ENCODE data around the gene ASXL1.
"Not testable (repeated sequence)": the region's sequence is repeated elsewhere in the genome, so short reads cannot be mapped to it uniquely, and the experiment has no call there.

Gene ASXL1

GRCh38 chr20:32407131-32407750 is 49.1 kb downstream of the ASXL1 start:
- DNase-seq (ENCODE audit: low spot score) = not testable (repeated sequence)

- DNase-seq (ENCODE audit: low spot score) = no peak
Measured at GRCh38 chr20:32411955-32412706, 54.0 kb downstream of the ASXL1 start.

GRCh38 chr20:32415494-32415893 is 57.4 kb downstream of the ASXL1 start:
- no peak for DNase-seq (ENCODE audit: low spot score)

- DNase-seq (ENCODE audit: low spot score) = no peak
Measured at GRCh38 chr20:32416206-32416605, 58.1 kb downstream of the ASXL1 start.

GRCh38 chr20:32418376-32418775 is 60.2 kb downstream of the ASXL1 start:
- DNase-seq (ENCODE audit: low spot score) = no peak

- DNase-seq (ENCODE audit: low spot score) = no peak
Measured at GRCh38 chr20:32421290-32421689, 63.2 kb downstream of the ASXL1 start.

GRCh38 chr20:32427996-32428395 is 69.9 kb downstream of the ASXL1 start:
- DNase-seq (ENCODE audit: low spot score) = no peak

GRCh38 chr20:32429343-32429742 is 71.2 kb downstream of the ASXL1 start:
- DNase-seq (ENCODE audit: low spot score) = no peak

GRCh38 chr20:32429745-32430360 is 71.7 kb downstream of the ASXL1 start:
- DNase-seq (ENCODE audit: low spot score) = no peak

GRCh38 chr20:32431457-32431856 is 73.3 kb downstream of the ASXL1 start:
- no peak for DNase-seq (ENCODE audit: low spot score)

- no peak for DNase-seq (ENCODE audit: low spot score)
Measured at GRCh38 chr20:32432277-32432676, 74.1 kb downstream of the ASXL1 start.

GRCh38 chr20:32433311-32434021 is 75.3 kb downstream of the ASXL1 start:
- no peak for DNase-seq (ENCODE audit: low spot score)

- DNase-seq (ENCODE audit: low spot score) = no peak
Measured at GRCh38 chr20:32434434-32434833, 76.3 kb downstream of the ASXL1 start.

GRCh38 chr20:32435449-32436107 is 77.4 kb downstream of the ASXL1 start:
- DNase-seq (ENCODE audit: low spot score) = no peak

- no peak for DNase-seq (ENCODE audit: low spot score)
Measured at GRCh38 chr20:32436142-32436861, 78.2 kb downstream of the ASXL1 start.

GRCh38 chr20:32436968-32437367 is 78.8 kb downstream of the ASXL1 start:
- no peak for DNase-seq (ENCODE audit: low spot score)

GRCh38 chr20:32437391-32438074 is 79.4 kb downstream of the ASXL1 start:
- no peak for DNase-seq (ENCODE audit: low spot score)

- DNase-seq (ENCODE audit: low spot score) = no peak
Measured at GRCh38 chr20:32438331-32438858, 80.3 kb downstream of the ASXL1 start.

GRCh38 chr20:32439132-32439829 is 81.2 kb downstream of the ASXL1 start:
- no peak for DNase-seq (ENCODE audit: low spot score)
